K562 (cell line): ENCODE data around the gene STPG2. TPM values are rescaled to one million over a fixed set of nuclear protein-coding genes. Genes with fewer than 3 reads are reported as not detected.

ENCODE experiments used
- HCFC1 ChIP-seq: IDR thresholded peaks from 2 replicates; pipeline ENCODE4 v1.6.1; 2012; ENCODE audit warnings: low read depth, low read length, improper control_type of control experiment
- HNRNPL ChIP-seq: fragments of 200-400 bp; formaldehyde crosslinking; IDR thresholded peaks from 2 replicates; pipeline ENCODE4 v1.6.1; 2017; ENCODE audit warnings: low read depth, mild to moderate bottlenecking, low read length
- KHSRP ChIP-seq: fragments of 450-650 bp; IDR thresholded peaks from 2 replicates; pipeline ENCODE4 v1.6.1; 2017
- POLR2AphosphoS2 ChIP-seq: IDR thresholded peaks from 2 replicates; pipeline ENCODE4 v1.6.1; 2012; ENCODE audit warnings: low read length, improper control_type of control experiment
- TRIM25 ChIP-seq: fragments of 450-650 bp; IDR thresholded peaks from 2 replicates; pipeline ENCODE4 v1.7.0; 2016; ENCODE audit warnings: borderline replicate concordance
- YY1 ChIP-seq, 3 experiments: IDR thresholded peaks; 2 replicates each; pipeline ENCODE4 v1.6.1; 2011; ENCODE audit warnings: low read length in 2 of 3, mild to moderate bottlenecking in 2 of 3, moderate library complexity in 2 of 3, borderline replicate concordance in 1 of 3, control low read depth in 1 of 3, low read depth in 1 of 3; ENCODE audit not compliant: insufficient read depth in 3 of 3, insufficient replicate concordance in 2 of 3, control insufficient read depth in 1 of 3, insufficient read length in 1 of 3; ENCODE audit errors: extremely low read depth in 1 of 3
- ZBTB8A ChIP-seq: fragments of 450-650 bp; IDR thresholded peaks from 2 replicates; pipeline ENCODE4 v1.6.1; 2018; ENCODE audit warnings: mild to moderate bottlenecking, moderate library complexity; ENCODE audit not compliant: partially characterized antibody
- polyA plus RNA-seq, 8 experiments: library from polyadenylated mRNA; depleted of rRNA in 4 of 8; stranded (reverse) in 5 of 8; unstranded in 3 of 8; fragments of >200 nt; fragmentation: Nextera tagmentation in 2 of 8; fragmentation: Illumina TruSeq in 1 of 8; extraction: Ambion mirVana in 2 of 8; extraction: Trizol in 1 of 8; gene quantifications; 2 replicates each; pipeline versions ENCODE4 v1.2.1 to v1.2.3, GENCODE V29; 2011 to 2014; ENCODE audit warnings: inconsistent platforms in 1 of 8, missing spikeins in 1 of 8
- total RNA-seq, 7 experiments: library from RNA; depleted of rRNA in 6 of 7; stranded (reverse); fragments of >200 nt in 6 of 7; fragmentation: Illumina TruSeq in 2 of 7; extraction: Trizol in 2 of 7; gene quantifications; 2 replicates each; pipeline versions ENCODE4 v1.2.1 to v1.2.3, GENCODE V29; 2011 to 2021; ENCODE audit warnings: low replicate concordance in 1 of 7
- TF ChIP-seq, protein P1 (sequence below): fragments of 250-450 bp; sonication (Bioruptor Pico); IDR thresholded peaks from 2 replicates; pipeline ENCODE4 v1.8.0; 2022; ENCODE audit warnings: inconsistent platforms, mild to moderate bottlenecking, moderate library complexity, borderline replicate concordance

Gene STPG2
- total and polyA plus RNA-seq, 9 of the 15 experiments (the other 6 are each of a cell fraction or from before 2014, with no cell fraction given) = not detected

DNA sequence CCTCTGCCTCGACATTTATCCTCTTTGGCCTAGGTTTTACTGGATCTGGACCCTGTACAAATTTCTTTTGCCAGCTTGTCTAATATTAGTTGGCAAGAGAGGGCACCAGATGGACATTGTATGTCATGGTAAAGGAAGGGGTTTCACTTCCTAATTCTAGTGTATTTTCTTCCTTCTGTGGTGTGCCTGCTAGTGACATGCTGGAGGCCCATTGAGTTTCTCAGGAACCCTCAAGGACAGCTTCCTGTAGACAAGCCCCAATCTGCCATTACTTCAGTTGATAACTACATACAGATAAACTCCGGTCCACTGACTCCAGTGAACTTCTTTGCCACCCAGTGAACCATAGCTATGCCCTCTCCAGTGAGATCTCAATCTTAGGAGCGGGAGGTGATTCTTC is 116.9 kb downstream of the STPG2 start (continued):
- TF ChIP-seq TRIM25 = no peak
- TF ChIP-seq YY1 (IDR thresholded peaks at IDR 0.05; ENCODE audit: borderline replicate concordance in 1 of 3, control insufficient read depth in 1 of 3, extremely low read depth in 1 of 3, insufficient read depth in 3 of 3, insufficient read length in 1 of 3, insufficient replicate concordance in 2 of 3, low read depth in 1 of 3, low read length in 2 of 3) = no peak
- TF ChIP-seq, protein P1, sequence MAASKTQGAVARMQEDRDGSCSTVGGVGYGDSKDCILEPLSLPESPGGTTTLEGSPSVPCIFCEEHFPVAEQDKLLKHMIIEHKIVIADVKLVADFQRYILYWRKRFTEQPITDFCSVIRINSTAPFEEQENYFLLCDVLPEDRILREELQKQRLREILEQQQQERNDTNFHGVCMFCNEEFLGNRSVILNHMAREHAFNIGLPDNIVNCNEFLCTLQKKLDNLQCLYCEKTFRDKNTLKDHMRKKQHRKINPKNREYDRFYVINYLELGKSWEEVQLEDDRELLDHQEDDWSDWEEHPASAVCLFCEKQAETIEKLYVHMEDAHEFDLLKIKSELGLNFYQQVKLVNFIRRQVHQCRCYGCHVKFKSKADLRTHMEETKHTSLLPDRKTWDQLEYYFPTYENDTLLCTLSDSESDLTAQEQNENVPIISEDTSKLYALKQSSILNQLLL (CRISPR knock-in tag) = no peak
- TF ChIP-seq POLR2AphosphoS2 = no peak
- no peak for TF ChIP-seq HCFC1
- TF ChIP-seq ZBTB8A = no peak
- TF ChIP-seq HNRNPL = no peak
- no peak for TF ChIP-seq KHSRP
